Activated CD4-positive, alpha-beta T cell treated with anti-CD3 and anti-CD28 coated beads for 4 hours (primary cell): Measurements from ENCODE around the gene IQSEC1.

ENCODE experiments used
- DNase-seq, 2 donors: peaks; one replicate each; pipeline ENCODE4 v3.0.0-alpha.2; 2020

Gene IQSEC1

GRCh38 chr3:12995389-12996180 lies 77.6 kb downstream of the IQSEC1 start:
- no peak for DNase-seq

GRCh38 chr3:12994607-12995388 lies 78.4 kb downstream of the IQSEC1 start:
- peak; percentile 81 for DNase-seq

- no peak for DNase-seq
These were observed 78.9 kb downstream of the IQSEC1 start for GRCh38 chr3:12994357-12994606.

DNA sequence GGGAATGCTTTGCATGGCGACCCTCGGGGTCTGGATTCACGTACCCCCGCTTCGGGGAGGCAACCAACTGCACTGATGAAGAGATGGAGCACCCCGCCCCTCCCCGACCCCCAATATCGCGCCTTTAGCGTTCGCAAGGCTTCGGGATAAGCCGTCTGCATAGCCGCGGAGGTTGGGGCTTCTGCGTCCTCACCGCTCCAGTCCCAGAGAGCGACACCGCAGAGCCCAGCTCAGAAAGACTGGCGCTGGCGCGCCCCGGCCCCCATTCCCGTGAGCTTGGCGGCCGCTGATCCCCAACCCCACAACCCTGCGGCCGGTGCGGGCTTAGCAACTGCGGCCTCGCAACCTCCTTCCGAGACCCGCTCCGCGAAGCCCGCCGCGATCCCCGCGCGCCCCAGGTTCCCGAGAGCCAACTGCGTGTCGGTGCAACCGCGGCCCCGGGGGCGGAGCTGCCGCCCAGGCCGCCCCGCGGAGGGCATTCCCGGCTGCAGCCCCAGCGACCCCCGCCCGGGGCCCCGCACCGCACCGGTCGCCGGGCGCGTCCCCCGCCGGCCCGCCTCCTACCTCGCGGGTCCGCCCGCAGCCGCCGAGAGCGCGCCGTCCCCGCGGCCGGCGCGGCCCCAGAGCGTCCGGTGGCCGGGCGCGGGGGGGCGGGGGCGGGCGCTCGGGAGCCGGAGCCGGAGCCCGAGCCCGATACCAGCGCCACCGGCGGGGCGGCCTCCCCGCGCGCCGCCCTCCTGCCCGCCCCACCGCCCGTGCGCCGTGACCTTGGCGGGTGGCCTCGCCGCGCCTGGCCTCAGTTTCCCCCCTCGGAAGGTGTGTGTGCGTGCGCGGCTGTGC lies 79.5 kb downstream of the IQSEC1 start:
- DNase-seq: no peak

- DNase-seq: no peak
These were observed 80.4 kb downstream of the IQSEC1 start for GRCh38 chr3:12992629-12993516.

GRCh38 chr3:12991861-12992281 lies 81.4 kb downstream of the IQSEC1 start:
- DNase-seq: no peak

GRCh38 chr3:12991481-12991837 lies 81.8 kb downstream of the IQSEC1 start:
- DNase-seq: no peak

DNA sequence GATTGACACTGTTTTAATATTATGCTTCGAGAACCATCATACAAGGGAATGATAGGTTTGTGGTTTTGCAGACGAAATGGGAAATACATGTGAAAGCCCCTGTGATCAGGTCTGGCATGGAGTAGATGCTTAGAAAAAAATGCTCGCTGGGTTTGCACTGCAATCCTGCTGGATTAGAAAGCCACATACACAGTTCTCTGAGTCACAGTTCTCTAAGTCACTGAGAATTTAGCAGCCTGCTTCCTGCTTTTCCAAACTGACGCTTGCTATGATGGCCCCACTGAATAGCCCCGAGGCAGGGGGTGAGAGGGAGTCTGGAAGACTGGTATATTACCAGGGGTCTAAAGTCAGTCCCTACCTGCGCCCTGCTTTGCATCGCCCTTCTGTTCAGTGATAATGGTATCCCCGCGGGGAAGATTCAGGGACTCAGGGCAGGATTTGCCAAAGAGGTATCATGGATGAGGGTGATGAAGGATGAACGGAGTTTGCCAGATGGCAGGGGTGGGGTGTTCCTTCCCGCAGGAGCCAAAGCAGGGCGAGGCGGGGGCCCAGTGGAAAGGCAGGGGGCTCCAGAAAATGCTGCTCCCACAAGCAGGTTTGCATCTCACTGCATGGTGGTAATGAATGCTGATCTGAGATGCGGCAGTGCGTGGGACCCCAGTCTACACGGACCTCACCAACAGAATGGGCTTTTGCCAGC lies 82.3 kb downstream of the IQSEC1 start:
- DNase-seq: no peak

DNA sequence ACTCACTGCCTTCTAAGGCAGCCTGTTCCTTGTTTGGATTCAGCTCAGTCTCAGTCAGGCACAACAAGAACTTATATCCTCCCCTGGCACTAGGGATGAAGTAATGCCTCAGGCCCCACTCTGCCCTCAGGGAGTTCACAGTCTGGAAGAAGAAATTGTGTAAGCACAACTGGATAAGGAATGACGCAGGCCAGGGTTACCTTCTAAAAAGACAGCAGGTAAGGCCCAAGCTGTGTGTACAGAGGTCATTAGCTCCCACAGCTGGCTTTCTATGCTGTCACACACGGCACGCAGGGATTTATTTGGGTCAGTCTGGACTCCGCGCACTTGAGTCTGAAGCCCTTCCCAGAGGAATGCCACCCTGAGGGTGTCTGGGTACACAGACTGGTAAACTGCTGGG lies 82.9 kb downstream of the IQSEC1 start:
- no peak for DNase-seq

GRCh38 chr3:12988728-12989454 lies 84.3 kb downstream of the IQSEC1 start:
- DNase-seq: no peak

GRCh38 chr3:12987602-12988001 lies 85.6 kb downstream of the IQSEC1 start:
- no peak for DNase-seq

DNA sequence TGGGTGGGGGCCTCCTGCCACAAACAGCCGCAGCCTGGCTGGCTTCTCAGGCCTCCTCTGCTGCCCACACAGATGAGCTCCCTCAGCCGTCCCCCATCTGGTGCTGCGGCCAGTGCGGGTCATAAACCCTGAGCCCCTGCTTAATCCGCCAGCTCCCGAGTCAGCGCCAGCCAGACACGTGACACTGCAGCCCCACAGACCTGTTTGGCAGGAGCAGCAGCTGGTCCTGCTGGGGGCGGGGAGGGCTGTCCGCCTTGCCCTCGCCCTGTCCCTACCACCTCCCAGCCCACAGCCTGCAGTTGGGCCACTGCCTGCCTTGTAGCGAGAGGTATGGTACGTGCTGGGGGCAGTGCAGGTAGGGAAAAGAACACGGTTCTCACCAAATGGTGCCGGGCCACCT lies 86.2 kb downstream of the IQSEC1 start:
- no peak for DNase-seq

GRCh38 chr3:12986521-12986920 lies 86.7 kb downstream of the IQSEC1 start:
- no peak for DNase-seq

- no peak for DNase-seq
These were observed 87.2 kb downstream of the IQSEC1 start for GRCh38 chr3:12986031-12986430.

GRCh38 chr3:12985148-12985547 lies 88.1 kb downstream of the IQSEC1 start:
- DNase-seq: no peak

GRCh38 chr3:12984023-12984823 lies 89.0 kb downstream of the IQSEC1 start:
- DNase-seq: peak; percentile 38 to 61

DNA sequence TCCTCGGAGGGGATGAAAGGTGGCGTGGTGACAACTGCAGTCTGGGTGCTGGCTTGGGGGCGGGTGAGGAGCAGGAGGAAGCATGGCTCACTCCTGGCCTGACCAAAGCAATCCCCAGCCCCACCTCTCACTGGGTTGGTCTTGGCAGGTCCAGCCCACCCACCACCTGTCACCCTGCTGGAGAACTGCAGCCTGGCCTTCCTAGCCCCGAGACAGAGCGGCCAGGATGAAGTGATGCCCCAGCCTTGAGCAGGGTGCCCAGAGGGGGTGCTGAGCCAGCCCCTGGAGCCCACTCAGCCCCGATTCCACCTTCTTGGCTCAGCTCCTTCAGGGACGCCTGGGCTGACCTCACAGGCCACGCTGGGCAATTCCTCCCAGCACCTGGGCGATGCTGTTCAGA lies 89.9 kb downstream of the IQSEC1 start:
- DNase-seq: no peak

- DNase-seq: no peak
These were observed 90.6 kb downstream of the IQSEC1 start for GRCh38 chr3:12982619-12983101.

DNA sequence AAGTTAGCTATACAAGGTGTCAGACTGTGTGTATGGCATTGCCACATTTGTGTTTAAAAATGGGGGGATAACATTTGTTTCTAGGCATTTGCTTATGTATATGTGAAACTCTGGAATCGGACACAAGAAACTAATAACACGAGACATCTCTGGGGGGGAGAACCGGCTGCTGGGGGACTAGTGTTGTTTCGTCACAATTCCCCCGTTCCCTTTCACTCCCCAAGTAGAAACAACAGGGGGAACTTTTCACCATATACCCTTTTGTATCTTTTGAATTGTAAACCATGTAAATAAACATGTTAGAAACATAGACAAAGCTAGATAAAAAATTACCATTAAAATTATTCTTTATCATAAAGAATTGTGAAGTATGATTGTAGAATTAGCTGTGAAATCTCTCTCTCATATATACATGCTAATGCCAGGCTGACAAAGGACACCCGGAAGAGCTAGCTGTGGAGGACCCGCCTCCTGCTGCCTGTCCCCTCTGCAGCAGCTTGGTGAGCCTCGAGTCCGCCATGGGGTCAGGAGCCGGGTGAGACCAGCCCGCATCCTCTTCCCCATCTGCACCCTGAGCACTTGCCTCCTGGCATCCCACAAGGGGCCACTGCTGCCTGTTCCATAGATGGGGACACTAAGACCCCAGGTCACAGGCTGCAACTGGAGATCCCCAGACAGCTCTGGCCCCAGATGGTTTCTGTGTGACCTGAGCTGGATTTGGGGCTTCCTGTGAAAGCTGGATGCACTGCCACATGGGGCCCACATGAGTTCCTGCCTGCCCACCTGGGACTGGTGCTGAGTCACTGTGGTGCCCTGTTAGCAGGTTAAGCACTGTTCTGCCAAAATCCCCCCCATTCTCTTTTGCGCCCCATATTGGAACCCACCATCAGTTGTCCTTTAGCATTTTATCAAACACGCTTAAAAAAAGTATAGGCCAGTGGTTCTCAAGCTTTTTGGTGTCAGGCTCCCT lies 91.6 kb downstream of the IQSEC1 start:
- no peak for DNase-seq
